Calu3 (cell line): ENCODE measurements around the gene GPR108. TPM values are rescaled to one million over a fixed set of nuclear protein-coding genes. Genes with fewer than 3 reads are reported as not detected.

Experiments
- BruUV-seq: library from RNA; stranded (reverse); fragments of 400-500 nt; replicated peaks from 2 replicates; lab custom pipeline; 2021; lab: Mats Ljungman, UMichigan
- CTCF ChIA-PET: fragments of 300-600 bp; sonication (Branson Sonifier 250); formaldehyde crosslinking; loops from one replicate; lab custom pipeline; 2022; ENCODE audit warnings: antibody characterized with exemption; lab: Charles Lee
- DNase-seq: peaks from one replicate; pipeline ENCODE4 v3.0.0; 2022
- H3K27ac Mint-ChIP-seq: one replicate; pipeline ENCODE4 v1.8.0; 2022; ENCODE audit warnings: mixed read lengths; ENCODE audit not compliant: unreplicated experiment
- H3K27me3 Mint-ChIP-seq: one replicate; pipeline ENCODE4 v1.8.0; 2022; ENCODE audit warnings: mixed read lengths; ENCODE audit not compliant: unreplicated experiment
- H3K36me3 Mint-ChIP-seq: one replicate; pipeline ENCODE4 v1.8.0; 2022; ENCODE audit warnings: mild to moderate bottlenecking, moderate library complexity, mixed read lengths; ENCODE audit not compliant: insufficient read depth, unreplicated experiment
- H3K4me1 Mint-ChIP-seq: one replicate; pipeline ENCODE4 v1.8.0; 2022; ENCODE audit warnings: mild to moderate bottlenecking, low read depth, mixed read lengths; ENCODE audit not compliant: unreplicated experiment
- H3K4me3 Mint-ChIP-seq: one replicate; pipeline ENCODE4 v1.8.0; 2022; ENCODE audit warnings: mild to moderate bottlenecking, low read depth, moderate library complexity, mixed read lengths; ENCODE audit not compliant: unreplicated experiment
- H3K9me3 Mint-ChIP-seq: one replicate; pipeline ENCODE4 v1.8.0; 2022; ENCODE audit warnings: low read depth, mixed read lengths; ENCODE audit not compliant: unreplicated experiment
- CTCF ChIP-seq: fragments of 200-600 bp; IDR thresholded peaks from one replicate; pipeline ENCODE4 v1.8.0; 2022; ENCODE audit warnings: antibody characterized with exemption; ENCODE audit not compliant: unreplicated experiment
- intact Hi-C: fragments of 100-400 bp; cut with micrococcal nuclease; formaldehyde crosslinking; loops from one replicate; pipeline ENCODE4 v1.10.0; 2022; ENCODE audit not compliant: unreplicated experiment
- total RNA-seq: library from RNA; stranded (reverse); gene quantifications from 2 replicates; pipeline ENCODE4 v1.2.3, GENCODE V29; 2022

Gene GPR108
- total RNA-seq, 1 experiment from 2014 or later: 67.7 TPM

DNA sequence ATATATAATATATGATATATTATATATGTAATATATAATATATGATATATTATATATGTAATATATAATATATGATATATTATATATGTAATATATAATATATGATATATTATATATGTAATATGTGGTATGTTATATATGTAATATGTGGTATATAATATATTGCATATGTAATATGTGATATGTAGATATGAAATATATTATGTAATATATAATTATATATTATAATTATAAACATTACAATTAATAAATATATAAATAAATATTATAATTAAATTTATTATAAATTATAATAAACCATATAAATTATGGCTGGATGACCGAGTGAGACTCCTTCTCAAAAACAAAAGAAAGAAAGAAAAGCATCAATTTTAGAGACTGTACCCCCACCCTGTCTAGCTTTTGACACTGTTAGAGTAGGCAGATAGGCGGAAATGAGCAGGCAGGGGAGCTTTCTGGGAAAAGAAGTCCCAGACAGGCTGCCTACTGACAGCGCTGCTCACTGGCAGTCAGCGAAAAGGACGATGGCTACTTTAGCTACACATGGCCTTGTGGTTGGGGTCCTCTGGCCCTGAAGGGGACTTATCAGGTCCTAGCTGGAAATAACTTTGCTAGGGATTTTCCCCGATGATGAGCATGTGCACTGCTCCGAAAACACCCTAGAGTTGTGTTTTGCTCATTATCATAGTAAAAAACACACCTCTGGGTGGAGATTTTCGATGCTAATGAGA, 36.6 kb downstream of the GPR108 start:
- DNase-seq: no peak
- Mint-ChIP-seq H3K4me1 (no peaks in the 10 kb centered on the region), H3K36me3 (peaks cover 19% of the 10 kb centered on the region), H3K27ac (no peak overlapping the region), H3K27me3 (no peaks in the 10 kb centered on the region), H3K4me3 (no peak overlapping the region), H3K9me3 (no peaks in the 10 kb centered on the region)
- no peak for TF ChIP-seq CTCF
- no TSS peak for BruUV-seq
- CTCF ChIA-PET: no interaction called here
- intact Hi-C loops: no loop called here

- H3K27me3 Mint-ChIP-seq: no peaks in the 10 kb centered on the region
- no peaks in the 10 kb centered on the region for H3K4me1 Mint-ChIP-seq
- BruUV-seq: no TSS peak
- H3K9me3 Mint-ChIP-seq: no peaks in the 10 kb centered on the region
- DNase-seq: no peak
- peaks cover 22% of the 10 kb centered on the region for H3K36me3 Mint-ChIP-seq
- intact Hi-C loops: no loop called here
- no peak for TF ChIP-seq CTCF
- no peak overlapping the region for H3K27ac Mint-ChIP-seq
- CTCF ChIA-PET: no interaction called here
- H3K4me3 Mint-ChIP-seq: no peak overlapping the region
Observed at GRCh38 chr19:6699935-6700334, 37.4 kb downstream of the GPR108 start.

DNA sequence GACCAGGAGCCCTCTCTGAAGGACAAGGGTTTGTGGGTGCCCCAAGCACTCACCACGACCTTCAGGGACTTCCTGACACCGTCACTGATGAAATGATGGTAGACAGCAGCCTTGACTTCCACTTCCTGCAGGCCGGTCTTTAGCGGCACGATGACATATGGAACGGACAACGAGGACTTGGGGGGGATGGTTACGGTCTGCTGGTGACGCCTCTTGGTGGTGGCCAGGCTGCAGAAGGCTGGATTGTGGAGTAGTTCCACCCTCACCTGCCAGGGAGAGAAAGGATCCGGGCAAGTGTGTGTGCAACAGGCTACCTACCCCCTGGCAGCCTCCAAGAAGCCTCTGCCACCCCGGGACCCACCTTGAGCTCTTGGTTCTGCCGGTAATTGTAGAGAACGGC, 40.1 kb downstream of the GPR108 start:
- BruUV-seq: no TSS peak
- Mint-ChIP-seq H3K27ac (no peak overlapping the region), H3K27me3 (no peaks in the 10 kb centered on the region), H3K36me3 (peaks cover 22% of the 10 kb centered on the region), H3K4me1 (no peaks in the 10 kb centered on the region), H3K9me3 (no peaks in the 10 kb centered on the region), H3K4me3 (no peak overlapping the region)
- CTCF ChIA-PET: no interaction called here
- TF ChIP-seq CTCF: no peak
- intact Hi-C loops: no loop called here
- DNase-seq: no peak

- CTCF ChIA-PET: interaction anchor here (0.5 to 0.6 kb wide), 2 partner anchors 42 to 78 kb away, joined by 3 to 4 read pairs; no protein-coding TSS in a partner anchor
- no TSS peak for BruUV-seq
- Mint-ChIP-seq H3K27me3 (no peaks in the 10 kb centered on the region), H3K4me1 (no peaks in the 10 kb centered on the region), H3K36me3 (peaks cover 21% of the 10 kb centered on the region), H3K4me3 (no peak overlapping the region), H3K27ac (no peak overlapping the region), H3K9me3 (no peaks in the 10 kb centered on the region)
- TF ChIP-seq CTCF: no peak
- intact Hi-C loops: no loop called here
- no peak for DNase-seq
Observed at GRCh38 chr19:6696239-6696820, 41.0 kb downstream of the GPR108 start.
